ENCODE results near the gene RNF207. TPM values are rescaled to one million over a fixed set of nuclear protein-coding genes. Genes with fewer than 3 reads are reported as not detected.
A peak's percentile ranks its signal among the peaks of the same experiment; 100 is the strongest.

Gene RNF207
- total RNA-seq, 1 donor from 2014 or later: 4.9 TPM

GRCh38 chr1:6244401-6245049, 38.6 kb downstream of the RNF207 start:
- Mint-ChIP-seq H3K27me3 (ENCODE audit: low read depth) (peaks cover 75% of the 10 kb centered on the region), H3K4me3 (peak overlapping the region; percentile 84), H3K9me3 (no peaks in the 10 kb centered on the region), H3K4me1 (peaks cover 35% of the 10 kb centered on the region), H3K27ac (ENCODE audit: unreplicated experiment) (no peak overlapping the region), H3K36me3 (ENCODE audit: low read depth) (no peaks in the 10 kb centered on the region)
- TF ChIP-seq CTCF (conservative IDR thresholded peaks at IDR 0.05): no peak
- DNase-seq (ENCODE audit: low read depth, low spot score): no peak

GRCh38 chr1:6245086-6245868, 39.4 kb downstream of the RNF207 start:
- Mint-ChIP-seq H3K9me3 (no peaks in the 10 kb centered on the region), H3K27ac (ENCODE audit: unreplicated experiment) (no peak overlapping the region), H3K4me3 (peak overlapping the region; percentile 70), H3K36me3 (ENCODE audit: low read depth) (no peaks in the 10 kb centered on the region), H3K27me3 (ENCODE audit: low read depth) (peaks cover 77% of the 10 kb centered on the region), H3K4me1 (peaks cover 28% of the 10 kb centered on the region)
- TF ChIP-seq CTCF (conservative IDR thresholded peaks at IDR 0.05): peak; percentile 78
- DNase-seq (ENCODE audit: low read depth, low spot score): peak; percentile 87

GRCh38 chr1:6245869-6246496, 40.1 kb downstream of the RNF207 start:
- H3K36me3 Mint-ChIP-seq (ENCODE audit: low read depth): no peaks in the 10 kb centered on the region
- H3K4me1 Mint-ChIP-seq: peaks cover 23% of the 10 kb centered on the region
- peaks cover 79% of the 10 kb centered on the region for H3K27me3 Mint-ChIP-seq (ENCODE audit: low read depth)
- peak; percentile 71 for DNase-seq (ENCODE audit: low read depth, low spot score)
- no peaks in the 10 kb centered on the region for H3K9me3 Mint-ChIP-seq
- peak overlapping the region; percentile 94 for H3K4me3 Mint-ChIP-seq
- H3K27ac Mint-ChIP-seq (ENCODE audit: unreplicated experiment): peak overlapping the region; percentile 81
- TF ChIP-seq CTCF (conservative IDR thresholded peaks at IDR 0.05): no peak

GRCh38 chr1:6246497-6247467, 40.9 kb downstream of the RNF207 start:
- H3K27me3 Mint-ChIP-seq (ENCODE audit: low read depth): peaks cover 77% of the 10 kb centered on the region
- H3K36me3 Mint-ChIP-seq (ENCODE audit: low read depth): no peaks in the 10 kb centered on the region
- TF ChIP-seq CTCF (conservative IDR thresholded peaks at IDR 0.05): peak; percentile 98
- peak overlapping the region; percentile 94 for H3K4me3 Mint-ChIP-seq
- DNase-seq (ENCODE audit: low read depth, low spot score): peak; percentile 95
- H3K27ac Mint-ChIP-seq (ENCODE audit: unreplicated experiment): peak overlapping the region; percentile 90
- H3K4me1 Mint-ChIP-seq: peaks cover 15% of the 10 kb centered on the region
- no peaks in the 10 kb centered on the region for H3K9me3 Mint-ChIP-seq

GRCh38 chr1:6247651-6248050, 41.7 kb downstream of the RNF207 start:
- no peak for DNase-seq (ENCODE audit: low read depth, low spot score)
- Mint-ChIP-seq H3K27me3 (ENCODE audit: low read depth) (peaks cover 79% of the 10 kb centered on the region), H3K27ac (ENCODE audit: unreplicated experiment) (no peak overlapping the region), H3K4me1 (peaks cover 15% of the 10 kb centered on the region), H3K9me3 (no peaks in the 10 kb centered on the region), H3K4me3 (peak overlapping the region; percentile 94), H3K36me3 (ENCODE audit: low read depth) (no peaks in the 10 kb centered on the region)
- TF ChIP-seq CTCF (conservative IDR thresholded peaks at IDR 0.05): no peak
